Stimulated activated CD8-positive, alpha-beta memory T cell treated with anti-CD3 and anti-CD28 coated beads, Interleukin-7, amount 100 ng/mL, for 48 hours (primary cell): ENCODE results near the gene ZNF655.
A peak's percentile ranks its signal among the peaks of the same experiment; 100 is the strongest.
"Not testable (repeated sequence)": the region's sequence is repeated elsewhere in the genome, so short reads cannot be mapped to it uniquely, and the experiment has no call there.

Experiments
- DNase-seq, 2 donors: peaks; one replicate each; pipeline ENCODE4 v3.0.0-alpha.2; 2020; ENCODE audit warnings: low read depth in 1 of 2; ENCODE audit errors: extremely low read depth in 1 of 2

ZNF655 gene

GRCh38 chr7:99558306-99559174 lies at the start of gene ZNF655:
Gene ZNF655, plus strand, starts transcription at chr7:99558642. Its CDS starts 1,918 bp downstream, at chr7:99560560.
- DNase-seq, result peak; percentile 83 to 87

- DNase-seq, result no peak
Observed at GRCh38 chr7:99514050-99514449, 44.4 kb upstream of the ZNF655 start.

GRCh38 chr7:99521399-99521798 lies 37.0 kb upstream of the ZNF655 start:
- DNase-seq, result no peak

GRCh38 chr7:99525713-99526440 lies 32.6 kb upstream of the ZNF655 start:
- no peak for DNase-seq

- DNase-seq, result no peak
Observed at GRCh38 chr7:99531354-99531765, 27.1 kb upstream of the ZNF655 start.

- no peak for DNase-seq
Observed at GRCh38 chr7:99535667-99536066, 22.8 kb upstream of the ZNF655 start.

GRCh38 chr7:99539213-99539811 lies 19.1 kb upstream of the ZNF655 start:
- DNase-seq, result no peak

- no peak for DNase-seq
Observed at GRCh38 chr7:99540542-99540941, 17.9 kb upstream of the ZNF655 start.

- no peak for DNase-seq
Observed at GRCh38 chr7:99541212-99541611, 17.2 kb upstream of the ZNF655 start.

- DNase-seq, result no peak
Observed at GRCh38 chr7:99543081-99543671, 15.3 kb upstream of the ZNF655 start.

GRCh38 chr7:99543916-99544315 lies 14.5 kb upstream of the ZNF655 start:
- DNase-seq, result no peak

GRCh38 chr7:99545308-99545707 lies 13.1 kb upstream of the ZNF655 start:
- not testable (repeated sequence) for DNase-seq

- not testable (repeated sequence) for DNase-seq
Observed at GRCh38 chr7:99549545-99549944, 8.9 kb upstream of the ZNF655 start.

- DNase-seq, result no peak
Observed at GRCh38 chr7:99551334-99551733, 7.1 kb upstream of the ZNF655 start.

GRCh38 chr7:99551767-99552463 lies 6.5 kb upstream of the ZNF655 start, which contains the start of gene FAM200A:
Gene FAM200A, minus strand, starts transcription at chr7:99552114. Its CDS starts 3,707 bp downstream, at chr7:99548407.
- DNase-seq, result peak; percentile 70 to 76

- DNase-seq, result no peak
Observed at GRCh38 chr7:99553039-99553438, 5.4 kb upstream of the ZNF655 start.

- no peak for DNase-seq
Observed at GRCh38 chr7:99554939-99555338, 3.5 kb upstream of the ZNF655 start.

- DNase-seq, result no peak
Observed at GRCh38 chr7:99557196-99557607, 1.2 kb upstream of the ZNF655 start.

GRCh38 chr7:99557940-99558305 lies 519 bp upstream of the ZNF655 start:
- no peak for DNase-seq

GRCh38 chr7:99559175-99559915 lies 903 bp downstream of the ZNF655 start:
- DNase-seq, result no peak
